DND-41 (cell line): Measurements from ENCODE around the gene HELZ.
"Not testable (repeated sequence)": the region's sequence is repeated elsewhere in the genome, so short reads cannot be mapped to it uniquely, and the experiment has no call there.

Experiments used
- ATAC-seq: fragments of 200-7000 bp; cut with Tn5 transposase; 3 replicates; pipeline ENCODE4 v1.9.1; 2021; ENCODE audit warnings: low read depth; ENCODE audit not compliant: insufficient read depth
- DNase-seq: peaks from one replicate; pipeline ENCODE4 v3.0.0-alpha.2; 2020
- H2AFZ ChIP-seq: 2 replicates; pipeline ENCODE4 v1.6.0; 2012; ENCODE audit warnings: low read depth, low read length
- H3K27ac ChIP-seq: 2 replicates; pipeline ENCODE4 v1.5.1; 2012; ENCODE audit warnings: low read length, inconsistent platforms
- H3K27me3 ChIP-seq: fragments of 200-600 bp; sonication (generic); 2 replicates; pipeline ENCODE4 v1.6.0; 2012; ENCODE audit warnings: low read length, mild to moderate bottlenecking, inconsistent platforms; ENCODE audit not compliant: insufficient read depth, poor library complexity
- H3K36me3 ChIP-seq: 2 replicates; pipeline ENCODE4 v1.5.1; 2012; ENCODE audit warnings: low read length, inconsistent platforms; ENCODE audit not compliant: insufficient read depth
- H3K4me1 ChIP-seq: 2 replicates; pipeline ENCODE4 v1.5.1; 2012; ENCODE audit warnings: mild to moderate bottlenecking, low read length; ENCODE audit not compliant: insufficient read depth
- H3K4me2 ChIP-seq: 2 replicates; pipeline ENCODE4 v1.6.0; 2012; ENCODE audit warnings: mild to moderate bottlenecking, moderate library complexity, low read length, inconsistent platforms; ENCODE audit not compliant: insufficient read depth
- H3K4me3 ChIP-seq, 2 experiments: fragments of 200-600 bp in 1 of 2; shearing (Covaris generic) in 1 of 2; 2 replicates each; pipeline ENCODE4 v1.5.1; 2012 to 2016; ENCODE audit warnings: inconsistent platforms in 2 of 2, low read length in 2 of 2, mild to moderate bottlenecking in 2 of 2, low read depth in 1 of 2, moderate library complexity in 1 of 2
- H3K79me2 ChIP-seq: 2 replicates; pipeline ENCODE4 v1.6.0; 2012; ENCODE audit warnings: low read length, inconsistent platforms; ENCODE audit not compliant: insufficient read depth
- H3K9ac ChIP-seq: 2 replicates; pipeline ENCODE4 v1.6.0; 2012; ENCODE audit warnings: low read depth, mild to moderate bottlenecking, inconsistent platforms, low read length, moderate library complexity
- H3K9me3 ChIP-seq: 2 replicates; pipeline ENCODE4 v1.5.1; 2012; ENCODE audit warnings: low read length, moderate library complexity, mild to moderate bottlenecking, inconsistent platforms; ENCODE audit not compliant: insufficient read depth, severe bottlenecking
- H4K20me1 ChIP-seq: 2 replicates; pipeline ENCODE4 v1.6.0; 2012; ENCODE audit warnings: low read length; ENCODE audit not compliant: insufficient read depth
- EZH2 ChIP-seq: IDR thresholded peaks from 3 replicates; pipeline ENCODE4 v1.6.1; 2012; ENCODE audit warnings: borderline replicate concordance, low read depth, mild to moderate bottlenecking, moderate library complexity, low read length, inconsistent platforms; ENCODE audit not compliant: severe bottlenecking
- TF ChIP-seq, protein P1 (sequence below): IDR thresholded peaks from 2 replicates; pipeline ENCODE4 v1.5.1; 2012; ENCODE audit warnings: borderline replicate concordance, low read length, moderate library complexity, mild to moderate bottlenecking; ENCODE audit not compliant: poor library complexity, severe bottlenecking; ENCODE audit errors: extremely low read depth

The HELZ gene

DNA sequence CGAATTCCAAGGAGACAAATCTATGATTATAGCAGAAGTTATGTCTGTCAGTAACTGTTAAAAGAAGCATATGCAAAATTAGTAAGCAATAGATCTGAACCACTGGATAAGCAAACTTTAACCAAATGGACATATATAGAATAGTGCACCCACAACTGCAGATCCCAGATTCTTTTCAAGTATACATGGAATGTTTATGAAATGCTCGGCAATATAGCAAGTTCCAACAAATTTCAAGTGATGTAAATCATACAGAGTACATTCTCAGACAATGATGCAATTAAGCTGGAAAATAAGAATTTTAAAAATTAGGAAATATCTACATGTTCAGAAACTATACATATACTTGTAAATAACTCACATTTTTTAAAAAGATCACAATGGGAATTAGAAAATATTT lies 8.4 kb upstream of the HELZ start:
- Histone ChIP-seq H3K4me3 (no peak overlapping the region), H3K4me1 (peaks cover 14% of the 10 kb centered on the region), H3K36me3 (no peaks in the 10 kb centered on the region), H3K9ac (no peak overlapping the region), H3K79me2 (no peaks in the 10 kb centered on the region), H4K20me1 (no peaks in the 10 kb centered on the region), H3K27ac (no peak overlapping the region), H2AFZ (no peak overlapping the region), H3K4me2 (no peak overlapping the region), H3K27me3 (no peaks in the 10 kb centered on the region), H3K9me3 (no peaks in the 10 kb centered on the region)
- DNase-seq = no peak
- TF ChIP-seq, protein P1, sequence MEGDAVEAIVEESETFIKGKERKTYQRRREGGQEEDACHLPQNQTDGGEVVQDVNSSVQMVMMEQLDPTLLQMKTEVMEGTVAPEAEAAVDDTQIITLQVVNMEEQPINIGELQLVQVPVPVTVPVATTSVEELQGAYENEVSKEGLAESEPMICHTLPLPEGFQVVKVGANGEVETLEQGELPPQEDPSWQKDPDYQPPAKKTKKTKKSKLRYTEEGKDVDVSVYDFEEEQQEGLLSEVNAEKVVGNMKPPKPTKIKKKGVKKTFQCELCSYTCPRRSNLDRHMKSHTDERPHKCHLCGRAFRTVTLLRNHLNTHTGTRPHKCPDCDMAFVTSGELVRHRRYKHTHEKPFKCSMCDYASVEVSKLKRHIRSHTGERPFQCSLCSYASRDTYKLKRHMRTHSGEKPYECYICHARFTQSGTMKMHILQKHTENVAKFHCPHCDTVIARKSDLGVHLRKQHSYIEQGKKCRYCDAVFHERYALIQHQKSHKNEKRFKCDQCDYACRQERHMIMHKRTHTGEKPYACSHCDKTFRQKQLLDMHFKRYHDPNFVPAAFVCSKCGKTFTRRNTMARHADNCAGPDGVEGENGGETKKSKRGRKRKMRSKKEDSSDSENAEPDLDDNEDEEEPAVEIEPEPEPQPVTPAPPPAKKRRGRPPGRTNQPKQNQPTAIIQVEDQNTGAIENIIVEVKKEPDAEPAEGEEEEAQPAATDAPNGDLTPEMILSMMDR = no peak
- TF ChIP-seq EZH2 = no peak
- no peak for ATAC-seq

DNA sequence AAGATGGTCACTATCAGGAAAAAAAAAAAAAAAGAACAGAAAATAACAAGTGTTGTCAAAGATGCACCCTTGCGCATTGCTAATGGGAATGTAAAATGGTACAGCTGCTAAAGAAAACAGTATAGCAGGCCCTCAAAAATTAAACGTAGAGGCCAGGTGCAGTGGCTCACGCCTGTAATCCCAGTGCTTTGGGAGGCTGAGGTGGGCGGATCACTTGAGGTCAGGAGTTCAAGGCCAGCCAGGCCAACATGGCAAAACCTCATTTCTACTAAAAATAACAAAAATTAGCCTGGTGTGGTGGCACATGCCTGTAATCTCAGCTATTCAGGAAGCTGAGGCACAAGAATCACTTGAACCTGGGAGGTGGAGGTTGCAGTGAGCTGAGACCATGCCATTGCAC lies 6.6 kb upstream of the HELZ start:
- ATAC-seq, H3K4me1 ChIP-seq, H3K9me3 ChIP-seq: not testable (repeated sequence)

DNA sequence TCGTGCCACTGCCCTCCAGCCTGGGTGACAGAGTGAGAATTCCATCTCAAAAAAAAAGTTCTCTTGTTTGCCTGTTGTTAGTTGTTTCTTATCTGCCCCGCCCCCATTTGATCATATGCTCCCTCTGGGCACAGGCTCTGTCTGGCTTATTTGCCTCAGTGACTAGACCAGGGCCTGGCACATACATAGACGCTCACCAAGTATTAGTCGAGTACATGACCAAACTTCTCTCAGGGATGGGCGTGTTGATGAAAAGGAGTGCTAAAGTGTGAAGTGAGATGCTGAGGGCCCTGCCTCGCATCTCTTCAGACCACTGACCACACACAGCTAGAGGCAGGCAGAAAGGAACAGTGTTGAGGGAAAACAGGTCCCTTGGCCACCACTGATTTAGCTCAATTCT lies 3.3 kb upstream of the HELZ start:
- ATAC-seq (no peak), DNase-seq (no peak)
- no peak overlapping the region for H3K27ac ChIP-seq
- H2AFZ ChIP-seq = no peak overlapping the region
- H3K4me3 ChIP-seq = no peak overlapping the region
- H3K27me3 ChIP-seq = no peaks in the 10 kb centered on the region
- H3K9ac ChIP-seq = no peak overlapping the region
- H3K9me3 ChIP-seq = no peaks in the 10 kb centered on the region
- TF ChIP-seq EZH2 = no peak
- TF ChIP-seq, protein P1 = no peak
- H3K79me2 ChIP-seq = peaks cover 26% of the 10 kb centered on the region
- peaks cover 14% of the 10 kb centered on the region; the same call in 1 of the 2 replicates for H4K20me1 ChIP-seq
- no peak overlapping the region for H3K4me2 ChIP-seq
- H3K36me3 ChIP-seq = peaks cover 5% of the 10 kb centered on the region; the same call in 1 of the 2 replicates
- peaks cover 19% of the 10 kb centered on the region for H3K4me1 ChIP-seq

More for the DNA sequence above, 6.6 kb upstream of the HELZ start:
- DNase-seq, H3K79me2 ChIP-seq, H3K4me2 ChIP-seq, H3K27me3 ChIP-seq, H2AFZ ChIP-seq, H3K9ac ChIP-seq, H3K27ac ChIP-seq, H4K20me1 ChIP-seq, H3K4me3 ChIP-seq, H3K36me3 ChIP-seq: not testable (repeated sequence)

DNA sequence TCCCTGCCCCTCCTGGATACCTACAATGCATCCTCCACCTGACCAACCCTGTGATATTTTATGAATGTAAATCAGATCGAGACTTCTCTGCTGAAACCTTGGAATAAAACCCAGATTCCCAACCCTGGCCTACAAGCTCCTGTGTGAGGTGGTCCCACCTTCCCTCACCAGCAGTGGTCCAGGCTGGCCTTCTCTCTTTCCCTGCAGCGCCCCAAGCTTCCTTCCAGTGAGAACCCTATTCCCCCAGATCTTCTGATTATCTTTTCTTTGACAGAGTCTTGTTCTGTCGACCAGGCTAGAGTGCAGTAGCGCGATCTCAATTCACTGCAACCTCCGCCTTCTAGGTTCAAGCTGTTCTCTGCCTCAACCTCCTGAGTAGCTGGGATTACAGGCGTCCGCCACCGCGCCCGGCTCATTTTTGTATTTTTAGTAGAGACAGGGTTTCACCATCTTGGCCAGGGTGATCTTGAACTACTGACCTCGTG lies 2.5 kb upstream of the HELZ start:
- H3K4me1 ChIP-seq = peaks cover 28% of the 10 kb centered on the region
- H3K27ac ChIP-seq = no peak overlapping the region
- H3K9ac ChIP-seq = no peak overlapping the region
- H3K4me2 ChIP-seq = no peak overlapping the region
- peaks cover 16% of the 10 kb centered on the region; the same call in 1 of the 2 replicates for H4K20me1 ChIP-seq
- ATAC-seq (no peak), DNase-seq (no peak)
- H3K36me3 ChIP-seq = peaks cover 5% of the 10 kb centered on the region; the same call in 1 of the 2 replicates
- no peak overlapping the region for H3K4me3 ChIP-seq
- TF ChIP-seq, protein P1 = no peak
- no peak for TF ChIP-seq EZH2
- H3K79me2 ChIP-seq = peaks cover 34% of the 10 kb centered on the region
- no peak overlapping the region for H2AFZ ChIP-seq
- H3K9me3 ChIP-seq = no peaks in the 10 kb centered on the region
- no peaks in the 10 kb centered on the region for H3K27me3 ChIP-seq
